CD8-positive, alpha-beta memory T cell (primary cell): ENCODE data around the gene GPR151. TPM values are rescaled to one million over a fixed set of nuclear protein-coding genes. Genes with fewer than 3 reads are reported as not detected.
A peak's percentile ranks its signal among the peaks of the same experiment; 100 is the strongest.

ENCODE experiments used
- CTCF ChIA-PET: fragments of 350-600 bp; sonication (Branson Sonifier 250); formaldehyde crosslinking; loops from one replicate; lab custom pipeline; 2021; ENCODE audit warnings: antibody characterized with exemption; lab: Charles Lee
- POLR2A ChIA-PET: fragments of 350-600 bp; sonication (Branson Sonifier 250); formaldehyde crosslinking; loops from one replicate; lab custom pipeline; 2021; ENCODE audit warnings: antibody characterized with exemption; lab: Charles Lee
- DNase-seq, 5 donors: peaks; one replicate each; pipeline versions ENCODE4 v3.0.0 to v3.0.0-alpha.2; 2020 to 2022; ENCODE audit warnings: mixed read lengths in 1 of 5
- H3K27ac ChIP-seq: one replicate; pipeline ENCODE4 v1.7.0; 2013; ENCODE audit warnings: low read depth, mild to moderate bottlenecking, low read length, moderate library complexity
- H3K27me3 ChIP-seq: 2 replicates; pipeline ENCODE4 v1.7.0; 2013; ENCODE audit warnings: low read length, mild to moderate bottlenecking; ENCODE audit not compliant: insufficient read depth, poor library complexity, severe bottlenecking
- H3K36me3 ChIP-seq: 2 replicates; pipeline ENCODE4 v1.7.0; 2013; ENCODE audit warnings: mild to moderate bottlenecking, low read length, moderate library complexity; ENCODE audit not compliant: insufficient read depth
- H3K4me1 ChIP-seq: 2 replicates; pipeline ENCODE4 v1.7.0; 2013; ENCODE audit warnings: mild to moderate bottlenecking, low read length, moderate library complexity; ENCODE audit not compliant: insufficient read depth
- H3K4me3 ChIP-seq: 2 replicates; pipeline ENCODE4 v1.7.0; 2013; ENCODE audit warnings: mild to moderate bottlenecking, low read length
- H3K9me3 ChIP-seq: 2 replicates; pipeline ENCODE4 v1.7.0; 2013; ENCODE audit warnings: mild to moderate bottlenecking, low read length
- H3K27ac Mint-ChIP-seq, 8 donors: one replicate each; pipeline ENCODE4 v1.8.0; 2020 to 2021; ENCODE audit warnings: mixed read lengths in 8 of 8, mild to moderate bottlenecking in 6 of 8, inconsistent platforms in 3 of 8, moderate library complexity in 3 of 8
- H3K27me3 Mint-ChIP-seq, 2 donors: one replicate each; pipeline ENCODE4 v1.8.0; 2020 to 2021; ENCODE audit warnings: mixed read lengths in 2 of 2, mild to moderate bottlenecking in 1 of 2, moderate library complexity in 1 of 2
- H3K36me3 Mint-ChIP-seq, 3 donors: one replicate each; pipeline ENCODE4 v1.8.0; 2020 to 2021; ENCODE audit warnings: mixed read lengths in 3 of 3, inconsistent platforms in 1 of 3, mild to moderate bottlenecking in 1 of 3
- H3K4me1 Mint-ChIP-seq, 3 donors: one replicate each; pipeline ENCODE4 v1.8.0; 2020 to 2021; ENCODE audit warnings: mixed read lengths in 3 of 3, inconsistent platforms in 1 of 3, mild to moderate bottlenecking in 1 of 3
- H3K4me3 Mint-ChIP-seq, 7 donors: one replicate each; pipeline ENCODE4 v1.8.0; 2020 to 2021; ENCODE audit warnings: mixed read lengths in 7 of 7, mild to moderate bottlenecking in 6 of 7, moderate library complexity in 4 of 7, inconsistent platforms in 2 of 7
- H3K9me3 Mint-ChIP-seq, 5 donors: one replicate each; pipeline ENCODE4 v1.8.0; 2020 to 2022; ENCODE audit warnings: mixed read lengths in 5 of 5, mild to moderate bottlenecking in 3 of 5, moderate library complexity in 2 of 5, inconsistent platforms in 1 of 5
- polyA plus RNA-seq: library from polyadenylated mRNA; unstranded; fragments of 300-500 nt; fragmentation: Illumina TruSeq; gene quantifications from one replicate; pipeline ENCODE4 v1.2.3, GENCODE V29; 2021
- total RNA-seq, 2 experiments: library from RNA; stranded (reverse); gene quantifications; one replicate each; pipeline ENCODE4 v1.2.3, GENCODE V29; 2021

Gene GPR151
- total and polyA plus RNA-seq, 3 experiments from 2014 or later = not detected

DNA sequence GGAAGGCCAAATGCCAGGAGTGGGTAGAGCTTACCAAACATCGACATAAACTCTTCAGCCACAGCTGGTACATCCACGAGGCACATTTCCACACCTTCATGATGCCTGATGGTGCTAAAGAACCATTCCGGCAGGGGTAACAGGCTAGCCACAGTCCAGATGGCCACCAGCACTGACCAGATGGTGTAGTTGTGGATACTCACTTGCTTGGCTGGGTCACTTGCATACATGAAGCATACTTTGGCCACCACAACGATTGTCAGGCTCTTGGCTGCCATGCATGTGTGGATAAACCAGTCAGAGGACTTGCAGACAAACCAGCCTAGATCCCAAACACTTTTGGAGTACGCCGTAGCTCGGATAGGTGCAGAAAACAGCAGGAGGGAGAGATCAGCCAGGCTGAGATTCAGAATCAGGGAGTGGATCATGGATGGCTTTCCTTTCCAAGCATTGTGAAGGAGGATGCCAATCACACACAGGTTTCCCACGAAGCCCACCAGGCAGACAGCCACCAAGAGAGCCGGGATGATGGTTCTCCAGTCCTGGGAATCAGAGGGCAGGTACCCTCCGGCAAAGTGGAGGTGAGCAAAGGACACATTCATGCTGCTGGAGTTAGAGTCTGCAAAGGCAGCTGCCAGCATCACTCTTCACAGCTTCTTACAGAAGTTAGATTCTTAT, 378 bp downstream of the GPR151 start:
- Histone ChIP-seq H3K4me1 (no peaks in the 10 kb centered on the region), H3K9me3 (no peaks in the 10 kb centered on the region), H3K36me3 (no peaks in the 10 kb centered on the region), H3K27me3 (no peaks in the 10 kb centered on the region), H3K4me3 (no peak overlapping the region), H3K27ac (no peak overlapping the region)
- Mint-ChIP-seq H3K4me3 (no peak overlapping the region), H3K27me3 (peaks cover 4 to 5% of the 10 kb centered on the region in 2 donors), H3K27ac (peak overlapping the region in 1 of 8 donors; percentile 85), H3K4me1 (peaks cover 5 to 10% (median 6%) of the 10 kb centered on the region in 3 donors), H3K36me3 (peaks cover 0 to 18% (median 1%) of the 10 kb centered on the region in 3 donors), H3K9me3 (no peaks in the 10 kb centered on the region)
- no peak for DNase-seq
- ChIA-PET CTCF (no interaction called here), POLR2A (no interaction called here)

DNA sequence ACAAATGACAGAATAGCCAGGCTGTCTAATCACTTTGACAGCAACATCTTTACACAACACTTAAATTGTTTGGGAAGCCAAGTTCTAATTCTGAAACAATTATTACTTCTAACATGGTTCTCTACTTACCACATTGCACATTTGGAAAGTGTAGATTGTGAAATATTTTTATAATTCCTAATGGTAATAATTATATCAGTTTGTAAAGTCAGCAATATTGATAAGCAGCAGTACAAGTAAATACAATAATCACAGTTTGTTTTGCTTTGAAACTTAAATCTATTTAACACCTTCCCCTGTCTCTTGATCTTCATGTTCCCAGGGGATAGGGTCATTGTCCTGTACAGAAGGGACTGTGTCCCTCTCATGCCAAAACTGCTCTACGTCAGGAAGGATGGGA, 1.4 kb downstream of the GPR151 start:
- Histone ChIP-seq H3K36me3 (peaks cover 6% of the 10 kb centered on the region), H3K4me3 (no peak overlapping the region), H3K27me3 (no peaks in the 10 kb centered on the region), H3K9me3 (no peaks in the 10 kb centered on the region), H3K27ac (no peak overlapping the region), H3K4me1 (no peaks in the 10 kb centered on the region)
- no peak for DNase-seq
- peaks cover 0 to 26% (median 4%) of the 10 kb centered on the region in 3 donors for H3K36me3 Mint-ChIP-seq
- CTCF ChIA-PET = no interaction called here
- H3K4me3 Mint-ChIP-seq = no peak overlapping the region
- no peak overlapping the region for H3K27ac Mint-ChIP-seq
- POLR2A ChIA-PET = no interaction called here
- H3K4me1 Mint-ChIP-seq = peaks cover 3 to 7% (median 4%) of the 10 kb centered on the region in 3 donors
- H3K9me3 Mint-ChIP-seq = no peaks in the 10 kb centered on the region
- H3K27me3 Mint-ChIP-seq = peaks cover 2 to 3% of the 10 kb centered on the region in 2 donors

DNA sequence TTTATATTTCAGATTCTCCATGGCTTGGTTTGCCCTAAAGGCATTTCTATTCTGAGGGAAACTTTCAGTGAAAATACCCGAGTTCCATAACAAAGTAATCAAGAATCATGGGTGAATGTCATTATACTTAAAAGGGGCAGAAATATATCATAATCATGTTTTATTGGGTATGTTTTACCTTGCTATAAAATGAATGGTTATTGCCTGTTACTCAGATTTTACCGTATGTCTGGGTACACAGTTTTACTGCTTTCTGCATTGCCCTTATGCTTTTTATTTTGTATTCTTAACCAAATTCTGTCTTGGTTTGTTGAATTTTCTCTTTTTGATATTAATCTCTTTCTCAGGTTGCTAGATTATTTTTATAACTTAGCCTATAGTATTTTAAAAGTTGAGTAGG, 2.5 kb downstream of the GPR151 start:
- Mint-ChIP-seq H3K4me1 (peaks cover 0 to 4% (median 0%) of the 10 kb centered on the region in 3 donors), H3K27ac (peak overlapping the region in 1 of 8 donors; percentile 50), H3K36me3 (peaks cover 0 to 36% (median 10%) of the 10 kb centered on the region in 3 donors), H3K27me3 (no peaks in the 10 kb centered on the region), H3K4me3 (no peak overlapping the region), H3K9me3 (no peaks in the 10 kb centered on the region)
- DNase-seq = no peak
- H3K4me1 ChIP-seq = no peaks in the 10 kb centered on the region
- ChIA-PET POLR2A (no interaction called here), CTCF (no interaction called here)
- H3K27me3 ChIP-seq = no peaks in the 10 kb centered on the region
- no peak overlapping the region for H3K4me3 ChIP-seq
- H3K9me3 ChIP-seq = no peaks in the 10 kb centered on the region
- no peak overlapping the region for H3K27ac ChIP-seq
- H3K36me3 ChIP-seq = peaks cover 10% of the 10 kb centered on the region

- Histone ChIP-seq H3K27ac (no peak overlapping the region), H3K36me3 (peaks cover 25% of the 10 kb centered on the region), H3K27me3 (no peaks in the 10 kb centered on the region), H3K4me3 (no peak overlapping the region), H3K4me1 (no peaks in the 10 kb centered on the region), H3K9me3 (no peaks in the 10 kb centered on the region)
- DNase-seq = no peak
- Mint-ChIP-seq H3K36me3 (peaks cover 0 to 62% (median 25%) of the 10 kb centered on the region in 3 donors), H3K4me3 (no peak overlapping the region), H3K27me3 (no peaks in the 10 kb centered on the region), H3K27ac (peak overlapping the region in 1 of 8 donors; percentile 79), H3K9me3 (no peaks in the 10 kb centered on the region), H3K4me1 (no peaks in the 10 kb centered on the region)
- POLR2A ChIA-PET = no interaction called here
- CTCF ChIA-PET = no interaction called here
Observed at GRCh38 chr5:146510559-146511125, 5.3 kb downstream of the GPR151 start.

DNA sequence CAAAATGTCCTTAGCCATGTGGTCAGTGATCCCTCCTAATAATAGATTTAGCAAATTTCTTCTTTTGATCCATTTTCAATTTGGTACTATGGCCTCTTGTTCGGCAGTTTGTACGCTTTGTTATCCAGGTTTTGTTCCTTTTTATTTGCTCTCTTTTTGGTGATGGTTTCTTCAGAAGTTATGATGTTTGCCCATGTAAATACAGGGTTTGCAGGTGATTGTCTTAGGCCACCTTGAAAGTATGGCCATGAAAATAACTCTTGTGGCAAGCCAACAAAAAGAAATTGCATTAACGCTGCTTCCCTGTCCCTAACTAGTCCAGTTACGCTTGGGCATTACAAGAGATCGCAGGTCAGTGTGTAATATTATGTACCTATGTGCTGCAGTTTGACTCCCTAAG, 8.6 kb downstream of the GPR151 start:
- no peaks in the 10 kb centered on the region for H3K9me3 ChIP-seq
- Mint-ChIP-seq H3K36me3 (peaks cover 9 to 81% (median 39%) of the 10 kb centered on the region in 3 donors), H3K4me3 (no peak overlapping the region), H3K27me3 (no peaks in the 10 kb centered on the region), H3K9me3 (no peaks in the 10 kb centered on the region), H3K27ac (no peak overlapping the region), H3K4me1 (no peaks in the 10 kb centered on the region)
- no peak overlapping the region for H3K4me3 ChIP-seq
- ChIA-PET POLR2A (no interaction called here), CTCF (no interaction called here)
- no peak for DNase-seq
- H3K27ac ChIP-seq = no peak overlapping the region
- H3K36me3 ChIP-seq = peaks cover 33% of the 10 kb centered on the region
- no peaks in the 10 kb centered on the region for H3K4me1 ChIP-seq
- H3K27me3 ChIP-seq = no peaks in the 10 kb centered on the region

- Histone ChIP-seq H3K9me3 (no peaks in the 10 kb centered on the region), H3K27me3 (no peaks in the 10 kb centered on the region), H3K4me3 (no peak overlapping the region), H3K4me1 (no peaks in the 10 kb centered on the region), H3K27ac (no peak overlapping the region), H3K36me3 (peaks cover 24% of the 10 kb centered on the region)
- Mint-ChIP-seq H3K27ac (no peak overlapping the region), H3K4me3 (no peak overlapping the region), H3K36me3 (peaks cover 4 to 57% (median 19%) of the 10 kb centered on the region in 3 donors), H3K9me3 (no peaks in the 10 kb centered on the region), H3K4me1 (peaks cover 2 to 11% (median 7%) of the 10 kb centered on the region in 3 donors), H3K27me3 (no peaks in the 10 kb centered on the region)
- POLR2A ChIA-PET = no interaction called here
- CTCF ChIA-PET = no interaction called here
- no peak for DNase-seq
Observed at GRCh38 chr5:146499680-146500079, 16.3 kb downstream of the GPR151 start.

DNA sequence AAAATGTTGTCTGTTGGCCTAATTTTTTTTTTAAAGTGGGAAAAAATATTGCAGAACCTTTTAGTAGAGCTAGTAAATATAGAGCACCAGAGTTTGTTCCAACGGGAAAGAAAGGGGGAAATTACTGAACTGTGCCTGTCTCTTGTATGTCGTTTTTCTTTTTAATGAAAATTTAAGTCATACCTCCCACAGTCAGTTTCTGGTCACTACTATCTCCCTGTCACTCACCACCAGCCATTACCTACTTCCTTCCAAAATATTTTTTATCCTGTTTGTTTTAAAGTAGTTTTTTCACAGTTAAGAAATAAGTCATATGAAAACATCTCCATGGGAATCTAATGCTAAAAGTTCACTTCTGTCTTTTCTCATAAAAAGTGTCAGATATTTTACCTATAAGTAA, 21.3 kb downstream of the GPR151 start:
- POLR2A ChIA-PET = no interaction called here
- no peak overlapping the region for H3K27ac Mint-ChIP-seq
- DNase-seq = no peak
- H3K4me1 Mint-ChIP-seq = peaks cover 2 to 11% (median 10%) of the 10 kb centered on the region in 3 donors
- no peaks in the 10 kb centered on the region for H3K9me3 Mint-ChIP-seq
- H3K4me3 Mint-ChIP-seq = no peak overlapping the region
- H3K36me3 Mint-ChIP-seq = peaks cover 0 to 54% (median 14%) of the 10 kb centered on the region in 3 donors
- H3K4me3 ChIP-seq = no peak overlapping the region
- no peaks in the 10 kb centered on the region for H3K9me3 ChIP-seq
- H3K4me1 ChIP-seq = no peaks in the 10 kb centered on the region
- CTCF ChIA-PET = no interaction called here
- no peaks in the 10 kb centered on the region for H3K27me3 ChIP-seq
- H3K27ac ChIP-seq = no peak overlapping the region
- no peaks in the 10 kb centered on the region for H3K27me3 Mint-ChIP-seq
- peaks cover 30% of the 10 kb centered on the region for H3K36me3 ChIP-seq

DNA sequence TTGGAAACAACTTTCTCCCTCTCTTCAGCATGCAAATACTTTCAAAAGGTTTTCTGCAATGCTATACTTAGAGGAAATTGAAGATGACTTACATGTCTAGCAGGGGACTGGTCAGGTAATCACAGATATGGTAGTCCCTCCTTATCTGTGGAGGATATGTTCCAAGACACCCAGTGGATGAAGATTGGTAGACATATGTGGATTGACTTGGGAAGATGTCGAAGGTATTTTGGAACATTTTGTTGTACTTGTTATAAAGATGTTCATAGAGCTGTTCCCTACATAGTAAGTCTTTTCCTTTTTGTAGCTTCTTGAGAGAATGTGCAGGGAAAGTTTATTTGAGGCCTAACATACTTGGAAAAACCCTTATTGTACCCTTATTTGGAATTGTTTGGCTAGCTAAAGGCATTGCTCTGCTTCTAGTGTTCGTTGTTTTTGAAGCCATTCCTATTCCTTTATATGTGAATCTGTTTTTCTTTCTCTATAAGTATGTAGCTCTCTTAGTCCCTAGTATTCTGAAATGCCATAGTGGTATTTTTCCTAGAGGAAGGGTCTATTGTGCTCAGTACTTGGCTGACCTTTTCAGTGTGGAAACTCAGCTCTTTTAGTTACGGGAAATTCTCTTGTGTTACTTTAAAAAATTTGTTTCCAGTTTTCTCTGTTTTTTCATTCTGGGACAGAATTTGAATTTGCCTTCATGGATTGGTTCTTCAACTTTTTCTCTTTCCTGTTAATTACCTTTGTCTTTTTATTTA, 25.7 kb downstream of the GPR151 start:
- Mint-ChIP-seq H3K36me3 (peaks cover 0 to 60% (median 20%) of the 10 kb centered on the region in 3 donors), H3K4me3 (no peak overlapping the region), H3K27me3 (no peaks in the 10 kb centered on the region), H3K9me3 (no peaks in the 10 kb centered on the region), H3K27ac (peak overlapping the region in 1 of 8 donors; percentile 8), H3K4me1 (peaks cover 0 to 3% (median 0%) of the 10 kb centered on the region in 3 donors)
- Histone ChIP-seq H3K27ac (no peak overlapping the region), H3K36me3 (peaks cover 16% of the 10 kb centered on the region), H3K4me3 (no peak overlapping the region), H3K27me3 (no peaks in the 10 kb centered on the region), H3K9me3 (no peaks in the 10 kb centered on the region), H3K4me1 (no peaks in the 10 kb centered on the region)
- CTCF ChIA-PET = no interaction called here
- no peak for DNase-seq
- POLR2A ChIA-PET = no interaction called here
